ENCODE measurements around the gene CEP57.

- TF ChIP-seq CTCF (optimal IDR thresholded peaks at IDR 0.05 in 1 of 3, IDR thresholded peaks at IDR 0.05 in 1 of 3, conservative IDR thresholded peaks at IDR 0.05 in 1 of 3; ENCODE audit: extremely low read depth in 1 of 3, insufficient read depth in 2 of 3, low read length in 3 of 3) (no peak), EZH2 (IDR thresholded peaks at IDR 0.05; ENCODE audit: low read length) (no peak)
These were observed 41.0 kb downstream of the CEP57 start for GRCh38 chr11:95831198-95831883.
